ENCODE data around the gene SNPH. TPM values are rescaled to one million over a fixed set of nuclear protein-coding genes. Genes with fewer than 3 reads are reported as not detected.
A peak's percentile ranks its signal among the peaks of the same experiment; 100 is the strongest.

The SNPH gene
- total RNA-seq, 6 donors from 2014 or later: 1.0 to 17.3 (median 2.4) TPM

GRCh38 chr20:1322511-1323245 is 56.6 kb downstream of the SNPH start:
- 61 to 66% methylated on average over 11 of the region's 11 CpGs for WGBS, 2 donors
- Histone ChIP-seq H3K4me1 (peaks cover 35 to 54% (median 40%) of the 10 kb centered on the region in 4 donors), H3K27me3 (no peaks in the 10 kb centered on the region), H3K27ac (peak overlapping the region; percentile 93 to 99 (median 97)), H3K36me3 (no peaks in the 10 kb centered on the region), H3K4me3 (no peak overlapping the region), H3K9me3 (no peaks in the 10 kb centered on the region)
- TF ChIP-seq POLR2AphosphoS5 (IDR thresholded peaks at IDR 0.05) (peak; percentile 91), EP300 (IDR thresholded peaks at IDR 0.05) (peak; percentile 68 to 88 (median 77)), CTCF (IDR thresholded peaks at IDR 0.05) (no peak), POLR2A (IDR thresholded peaks at IDR 0.05) (peak in 2 of 4 donors; percentile 20 to 34)
- DNase-seq: peak in 1 of 2 donors; percentile 57
- no peak for ATAC-seq (ENCODE audit: low FRiP score in 2 of 2)

- H3K9me3 ChIP-seq: no peaks in the 10 kb centered on the region
- no peaks in the 10 kb centered on the region for H3K36me3 ChIP-seq
- H3K27ac ChIP-seq: peak overlapping the region; percentile 93 to 99 (median 97)
- no peak for TF ChIP-seq POLR2A (IDR thresholded peaks at IDR 0.05)
- no peak for TF ChIP-seq EP300 (IDR thresholded peaks at IDR 0.05)
- TF ChIP-seq POLR2AphosphoS5 (IDR thresholded peaks at IDR 0.05): no peak
- no peak for TF ChIP-seq CTCF (IDR thresholded peaks at IDR 0.05)
- H3K27me3 ChIP-seq: no peaks in the 10 kb centered on the region
- WGBS, 2 donors: 58 to 65% methylated on average over 6 of the region's 6 CpGs
- no peak overlapping the region for H3K4me3 ChIP-seq
- H3K4me1 ChIP-seq: peaks cover 41 to 57% (median 46%) of the 10 kb centered on the region in 4 donors
- ATAC-seq (ENCODE audit: low FRiP score in 2 of 2) (no peak), DNase-seq (no peak)
Observed at GRCh38 chr20:1323256-1323655, 57.2 kb downstream of the SNPH start.

GRCh38 chr20:1323830-1324597 is 57.9 kb downstream of the SNPH start:
- peak in 1 of 2 donors; percentile 17 for DNase-seq
- H3K9me3 ChIP-seq: no peaks in the 10 kb centered on the region
- H3K27me3 ChIP-seq: no peaks in the 10 kb centered on the region
- TF ChIP-seq CTCF (IDR thresholded peaks at IDR 0.05) (no peak), EP300 (IDR thresholded peaks at IDR 0.05) (no peak), POLR2A (IDR thresholded peaks at IDR 0.05) (no peak), POLR2AphosphoS5 (IDR thresholded peaks at IDR 0.05) (no peak)
- 71 to 72% methylated on average over 12 of the region's 12 CpGs for WGBS, 2 donors
- H3K36me3 ChIP-seq: no peaks in the 10 kb centered on the region
- H3K4me1 ChIP-seq: peaks cover 49 to 65% (median 53%) of the 10 kb centered on the region in 4 donors
- H3K27ac ChIP-seq: peak overlapping the region; percentile 93 to 99 (median 97)
- ATAC-seq (ENCODE audit: low FRiP score in 2 of 2): no peak
- no peak overlapping the region for H3K4me3 ChIP-seq

GRCh38 chr20:1324598-1325172 is 58.6 kb downstream of the SNPH start:
- WGBS, 2 donors: 15 to 16% methylated on average over 15 of the region's 15 CpGs
- Histone ChIP-seq H3K9me3 (no peaks in the 10 kb centered on the region), H3K27me3 (no peaks in the 10 kb centered on the region), H3K27ac (peak overlapping the region; percentile 93 to 99 (median 97)), H3K36me3 (no peaks in the 10 kb centered on the region), H3K4me1 (peaks cover 56 to 71% (median 60%) of the 10 kb centered on the region in 4 donors), H3K4me3 (peak overlapping the region; percentile 37 to 88 (median 64))
- DNase-seq: peak in 1 of 2 donors; percentile 36
- TF ChIP-seq EP300 (IDR thresholded peaks at IDR 0.05) (peak in 2 of 4 donors; percentile 52 to 54), POLR2A (IDR thresholded peaks at IDR 0.05) (no peak), POLR2AphosphoS5 (IDR thresholded peaks at IDR 0.05) (peak; percentile 35 to 43)
- ATAC-seq (ENCODE audit: low FRiP score in 2 of 2): no peak

Data from upper lobe of left lung (tissue), 6 donors.